Hindlimb muscle (tissue), 1 donor: Measurements from ENCODE around the gene CBX3. TPM values are rescaled to one million over a fixed set of nuclear protein-coding genes. Genes with fewer than 3 reads are reported as not detected.
"Not testable (repeated sequence)": the region's sequence is repeated elsewhere in the genome, so short reads cannot be mapped to it uniquely, and the experiment has no call there.

Experiments used
- DNase-seq: peaks from one replicate; pipeline ENCODE4 v3.0.0-alpha.2; 2013
- polyA plus RNA-seq: library from polyadenylated mRNA; unstranded; fragments of 120-200 nt; gene quantifications from one replicate; pipeline ENCODE4 v1.2.1, GENCODE V29; 2013; ENCODE audit not compliant: insufficient read length

Gene CBX3
- polyA plus RNA-seq, 1 donor: 150 TPM

DNA sequence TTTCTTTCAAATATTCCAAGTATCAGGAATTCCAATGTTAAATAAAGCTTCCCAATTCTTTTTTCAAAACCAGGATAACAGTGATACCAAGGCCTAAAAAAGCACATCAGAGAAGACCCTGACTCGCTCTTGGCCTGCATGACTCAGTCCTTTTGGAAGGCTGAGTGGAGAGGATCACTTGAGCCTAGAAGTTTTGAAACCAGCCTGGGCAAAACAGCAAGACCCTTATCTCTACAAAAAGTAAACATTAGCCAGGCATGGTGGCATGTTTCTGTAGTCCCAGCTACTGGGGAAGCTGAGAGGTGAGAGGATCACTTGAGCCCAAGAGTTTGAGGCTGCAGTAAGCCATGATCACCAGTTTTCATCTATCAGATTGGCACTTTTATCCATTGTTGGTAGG lies 30.9 kb upstream of the CBX3 start:
- no peak for DNase-seq

- no peak for DNase-seq
These were observed 29.9 kb upstream of the CBX3 start for GRCh38 chr7:26171601-26172000.

DNA sequence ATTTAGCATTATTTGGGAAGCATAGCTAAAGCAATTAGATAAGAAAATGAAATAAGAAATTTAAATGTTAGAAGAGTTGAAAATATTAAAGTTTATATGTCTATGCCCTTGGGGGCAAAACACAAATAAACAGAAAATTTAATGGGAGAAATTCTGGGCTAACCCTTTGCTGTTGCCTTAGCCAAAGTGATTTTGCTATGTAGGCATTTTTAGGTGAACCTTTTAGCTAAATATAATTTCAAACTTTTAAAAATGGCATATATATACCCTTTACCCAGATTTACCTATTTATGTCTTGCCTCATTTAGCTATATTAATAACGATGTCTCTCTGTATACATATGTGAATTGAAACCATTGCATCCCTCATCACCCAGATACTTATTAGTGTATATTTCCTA lies 29.5 kb upstream of the CBX3 start:
- DNase-seq: no peak

- not testable (repeated sequence) for DNase-seq
These were observed 25.6 kb upstream of the CBX3 start for GRCh38 chr7:26175903-26176302.

GRCh38 chr7:26176696-26177095 lies 24.8 kb upstream of the CBX3 start:
- DNase-seq: not testable (repeated sequence)

- DNase-seq: not testable (repeated sequence)
These were observed 24.3 kb upstream of the CBX3 start for GRCh38 chr7:26177269-26177668.

DNA sequence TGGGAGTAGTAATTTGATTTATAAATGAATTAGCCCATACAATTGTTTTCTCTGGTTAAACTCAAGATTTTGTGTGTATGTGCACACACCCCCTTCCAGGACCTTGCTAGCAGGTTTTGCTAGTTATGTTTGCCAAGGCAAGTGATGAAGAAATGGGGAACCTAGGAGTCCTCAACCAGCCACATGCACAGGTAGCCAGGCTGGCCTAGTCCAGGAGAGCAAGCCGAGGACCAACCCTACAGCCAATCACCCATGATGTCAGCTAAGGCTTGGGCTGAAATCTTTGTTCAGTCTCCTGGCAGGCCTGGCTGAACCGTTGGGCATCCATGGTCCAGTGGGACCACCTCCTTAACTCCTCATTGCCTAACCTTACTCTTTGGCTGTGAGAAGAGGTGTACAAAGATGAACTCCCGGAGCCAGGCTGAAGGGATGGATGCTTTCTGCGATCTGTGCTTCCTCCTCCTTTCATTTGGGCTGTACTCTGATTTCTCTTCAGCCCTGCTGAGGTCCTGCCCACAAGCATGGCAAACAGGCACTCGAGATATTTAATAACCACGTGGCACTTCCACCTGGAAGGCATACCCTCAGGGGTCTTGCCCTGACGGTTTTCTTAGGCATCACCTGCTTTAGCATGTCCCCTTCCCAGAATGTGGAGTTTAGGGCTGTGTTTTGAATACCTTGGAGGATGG lies 23.1 kb upstream of the CBX3 start:
- no peak for DNase-seq

DNA sequence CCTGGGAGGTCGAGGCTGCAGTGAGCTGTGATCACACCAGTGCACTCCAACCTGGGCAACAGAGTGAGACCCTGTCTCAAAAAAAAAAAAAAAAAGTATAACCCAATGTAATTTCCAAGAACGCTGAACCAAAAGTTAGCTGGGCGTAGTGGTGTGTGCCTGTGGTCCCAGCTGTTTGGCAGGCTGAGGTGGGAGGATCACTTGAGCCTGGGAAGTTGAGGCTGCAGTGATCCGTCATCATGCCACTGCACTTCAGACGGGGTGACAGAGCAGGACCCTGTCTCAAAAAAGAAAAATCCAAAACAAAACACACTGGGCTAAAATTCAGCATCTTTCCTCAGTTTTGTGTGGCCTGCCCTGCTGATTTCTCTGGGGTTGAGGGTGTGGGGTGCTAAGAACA lies 22.1 kb upstream of the CBX3 start:
- no peak for DNase-seq

GRCh38 chr7:26179826-26180497 lies 21.6 kb upstream of the CBX3 start:
- DNase-seq: no peak

DNA sequence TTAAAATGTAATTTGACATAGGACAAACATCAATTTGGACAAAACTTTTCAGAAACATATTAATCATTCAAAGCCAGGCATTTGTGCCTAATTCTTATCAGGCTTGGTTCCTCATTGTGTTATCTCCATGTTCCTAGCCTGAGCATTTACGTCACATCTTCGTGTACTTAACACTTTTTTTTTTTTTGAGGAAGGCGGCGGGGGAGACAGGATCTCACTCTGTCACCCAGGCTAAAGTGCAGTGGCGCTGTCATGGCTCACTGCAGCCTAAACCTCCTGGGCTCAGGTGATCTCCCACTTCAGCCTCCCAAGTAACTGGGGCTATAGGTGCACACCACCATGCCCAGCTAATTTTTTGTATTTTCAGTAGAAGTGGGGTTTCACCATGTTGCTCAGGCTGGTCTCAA lies 20.8 kb upstream of the CBX3 start:
- no peak for DNase-seq

GRCh38 chr7:26181474-26182227 lies 19.9 kb upstream of the CBX3 start:
- no peak for DNase-seq

DNA sequence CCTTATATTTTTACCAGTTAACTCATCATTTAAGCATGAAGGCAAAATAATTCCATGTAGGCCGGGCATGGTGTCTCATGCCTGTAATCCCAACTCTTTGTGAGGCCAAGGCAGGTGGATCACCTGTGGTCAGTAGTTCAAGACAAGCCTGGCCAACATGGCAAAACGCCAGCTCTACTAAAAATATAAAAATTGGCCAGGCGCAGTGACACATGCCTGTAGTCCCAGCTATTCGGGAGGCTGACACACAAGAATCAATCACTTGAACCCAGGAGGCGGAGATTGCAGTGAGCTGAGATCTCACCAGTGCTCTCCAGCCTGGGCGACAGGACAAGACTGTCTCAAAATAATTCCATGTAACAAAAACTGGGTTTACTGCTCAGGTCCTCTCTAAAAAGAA lies 19.3 kb upstream of the CBX3 start:
- no peak for DNase-seq

DNA sequence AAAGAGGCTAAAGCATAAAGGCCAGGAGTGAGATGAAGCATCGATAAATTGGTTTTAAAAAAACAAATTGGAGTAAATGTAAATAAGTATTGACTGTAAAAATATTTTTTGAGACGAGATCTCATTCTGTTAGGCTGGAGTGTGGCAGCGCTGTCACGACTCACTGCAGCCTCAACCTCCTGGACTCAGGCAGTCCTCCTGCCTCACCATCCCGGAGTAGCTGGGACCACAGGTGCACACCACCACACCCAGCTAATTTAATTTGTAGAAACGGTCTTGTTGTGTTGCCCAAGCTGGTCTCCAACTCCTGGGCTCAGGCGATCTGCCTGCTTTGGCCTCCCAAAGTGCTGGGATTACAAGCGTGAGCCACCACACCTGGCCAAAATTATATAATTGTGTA lies 18.8 kb upstream of the CBX3 start:
- DNase-seq: no peak

DNA sequence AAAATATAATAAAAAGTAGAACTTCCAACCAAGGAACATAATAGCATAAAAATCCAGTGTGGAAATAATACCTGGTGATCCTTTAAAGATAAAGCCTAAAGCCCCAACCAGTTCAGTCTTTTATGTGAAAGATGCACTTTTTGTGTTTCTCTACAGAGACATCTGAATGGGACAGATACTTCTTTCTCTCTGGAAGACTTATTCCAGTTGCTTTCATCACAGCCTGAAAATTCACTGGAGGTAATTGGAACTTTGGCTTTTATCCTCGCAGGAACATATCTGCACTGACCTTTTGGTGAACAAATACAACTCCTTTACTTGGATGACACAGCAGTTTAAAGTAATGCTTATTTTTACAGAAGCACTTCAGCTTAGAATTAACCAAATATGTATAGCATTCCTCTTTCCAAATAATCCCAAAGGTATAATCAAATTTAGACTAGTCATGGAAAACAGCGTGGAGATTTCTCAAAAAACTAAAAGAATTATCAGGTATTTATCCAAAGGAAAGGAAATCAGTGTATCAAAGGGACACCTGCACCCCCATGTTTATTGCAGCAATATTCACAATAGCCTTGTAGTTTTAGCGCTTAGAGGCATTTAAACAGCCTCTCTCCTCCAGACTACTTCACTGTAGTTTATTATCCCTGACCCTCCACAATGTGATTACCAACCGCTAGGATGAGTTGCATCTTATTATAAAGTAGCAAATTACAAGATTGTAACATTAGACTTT lies 17.8 kb upstream of the CBX3 start:
- DNase-seq: no peak

DNA sequence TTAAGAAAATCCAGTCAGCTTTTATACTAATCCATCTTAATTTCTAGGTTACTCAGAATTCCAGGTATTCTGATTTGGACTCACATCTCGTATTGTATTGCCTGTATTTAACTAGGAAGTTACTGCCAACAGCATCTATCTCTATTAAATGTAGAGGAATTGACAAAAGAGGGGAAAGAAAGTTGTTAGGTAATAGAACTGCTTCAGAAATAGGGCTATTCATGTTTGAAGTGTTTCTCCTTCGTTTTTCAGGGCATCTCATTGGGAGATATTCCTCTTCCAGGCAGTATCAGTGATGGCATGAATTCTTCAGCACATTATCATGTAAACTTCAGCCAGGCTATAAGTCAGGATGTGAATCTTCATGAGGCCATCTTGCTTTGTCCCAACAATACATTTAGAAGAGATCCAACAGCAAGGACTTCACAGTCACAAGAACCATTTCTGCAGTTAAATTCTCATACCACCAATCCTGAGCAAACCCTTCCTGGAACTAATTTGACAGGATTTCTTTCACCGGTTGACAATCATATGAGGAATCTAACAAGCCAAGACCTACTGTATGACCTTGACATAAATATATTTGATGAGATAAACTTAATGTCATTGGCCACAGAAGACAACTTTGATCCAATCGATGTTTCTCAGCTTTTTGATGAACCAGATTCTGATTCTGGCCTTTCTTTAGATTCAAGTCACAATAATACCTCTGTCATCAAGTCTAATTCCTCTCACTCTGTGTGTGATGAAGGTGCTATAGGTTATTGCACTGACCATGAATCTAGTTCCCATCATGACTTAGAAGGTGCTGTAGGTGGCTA lies 17.1 kb upstream of the CBX3 start:
- not testable (repeated sequence) for DNase-seq

DNA sequence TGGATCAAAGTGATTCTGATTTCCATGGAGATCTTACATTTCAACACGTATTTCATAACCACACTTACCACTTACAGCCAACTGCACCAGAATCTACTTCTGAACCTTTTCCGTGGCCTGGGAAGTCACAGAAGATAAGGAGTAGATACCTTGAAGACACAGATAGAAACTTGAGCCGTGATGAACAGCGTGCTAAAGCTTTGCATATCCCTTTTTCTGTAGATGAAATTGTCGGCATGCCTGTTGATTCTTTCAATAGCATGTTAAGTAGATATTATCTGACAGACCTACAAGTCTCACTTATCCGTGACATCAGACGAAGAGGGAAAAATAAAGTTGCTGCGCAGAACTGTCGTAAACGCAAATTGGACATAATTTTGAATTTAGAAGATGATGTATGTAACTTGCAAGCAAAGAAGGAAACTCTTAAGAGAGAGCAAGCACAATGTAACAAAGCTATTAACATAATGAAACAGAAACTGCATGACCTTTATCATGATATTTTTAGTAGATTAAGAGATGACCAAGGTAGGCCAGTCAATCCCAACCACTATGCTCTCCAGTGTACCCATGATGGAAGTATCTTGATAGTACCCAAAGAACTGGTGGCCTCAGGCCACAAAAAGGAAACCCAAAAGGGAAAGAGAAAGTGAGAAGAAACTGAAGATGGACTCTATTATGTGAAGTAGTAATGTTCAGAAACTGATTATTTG lies 16.3 kb upstream of the CBX3 start:
- DNase-seq: no peak

DNA sequence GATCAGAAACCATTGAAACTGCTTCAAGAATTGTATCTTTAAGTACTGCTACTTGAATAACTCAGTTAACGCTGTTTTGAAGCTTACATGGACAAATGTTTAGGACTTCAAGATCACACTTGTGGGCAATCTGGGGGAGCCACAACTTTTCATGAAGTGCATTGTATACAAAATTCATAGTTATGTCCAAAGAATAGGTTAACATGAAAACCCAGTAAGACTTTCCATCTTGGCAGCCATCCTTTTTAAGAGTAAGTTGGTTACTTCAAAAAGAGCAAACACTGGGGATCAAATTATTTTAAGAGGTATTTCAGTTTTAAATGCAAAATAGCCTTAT lies 15.7 kb upstream of the CBX3 start:
- DNase-seq: no peak

GRCh38 chr7:26186364-26187311 lies 14.9 kb upstream of the CBX3 start:
- DNase-seq: no peak

DNA sequence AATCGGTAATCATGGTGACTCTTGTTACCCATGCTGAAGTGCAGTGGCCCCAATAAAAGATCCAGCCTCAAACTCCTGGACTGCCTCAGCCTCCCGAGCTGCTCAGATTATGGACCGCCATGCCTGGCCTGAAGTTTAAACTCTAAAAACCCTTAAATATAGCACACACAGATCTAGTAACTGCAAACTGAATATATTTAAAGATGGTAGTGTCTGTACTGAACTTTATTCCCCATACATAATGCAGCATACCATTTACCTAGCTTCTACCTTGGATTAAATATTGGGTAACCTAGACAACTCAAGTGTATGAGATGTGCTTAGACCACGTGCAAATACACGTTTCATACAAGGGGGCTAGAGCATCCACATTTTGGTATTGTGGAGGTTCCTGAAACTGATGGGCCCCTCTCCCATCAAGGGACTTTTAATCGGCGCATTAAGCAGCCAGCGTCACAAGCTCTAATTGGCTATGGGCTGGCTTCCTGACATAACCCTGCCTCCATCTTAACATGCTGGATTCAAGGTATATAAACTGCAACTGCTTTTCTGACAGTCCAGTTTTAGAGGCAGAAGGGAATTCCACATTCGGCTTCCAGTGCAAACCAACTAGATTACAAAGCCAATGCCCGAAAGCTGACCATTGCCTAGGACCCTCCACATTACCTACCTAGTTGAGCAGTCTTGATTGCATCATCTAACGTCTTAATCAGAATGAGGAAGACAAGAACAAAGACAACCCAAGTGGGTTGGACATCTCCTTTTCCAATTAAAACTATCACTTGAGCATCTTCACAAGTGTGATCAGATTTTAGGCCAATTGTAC lies 14.0 kb upstream of the CBX3 start:
- DNase-seq: no peak
